A549 (cell line): ENCODE measurements around the gene ARHGEF3.

Source experiments
- CTCF ChIP-seq: fragments of >200 bp; sonication (Bioruptor Twin); formaldehyde crosslinking; IDR thresholded peaks from 3 replicates; pipeline ENCODE4 v1.5.1; 2016
- RAD21 ChIP-seq, 2 experiments: fragments of >200 bp in 1 of 2; sonication (Bioruptor Twin) in 1 of 2; formaldehyde crosslinking in 1 of 2; IDR thresholded peaks in 1 of 2; conservative IDR thresholded peaks in 1 of 2; 2 replicates in 1 of 2; 3 replicates in 1 of 2; pipeline ENCODE4 v1.6.1; 2012 to 2018; ENCODE audit warnings: inconsistent platforms in 1 of 2
- REST ChIP-seq: fragments of 200-600 bp; sonication (generic); IDR thresholded peaks from 2 replicates; pipeline ENCODE4 v1.6.1; 2016; ENCODE audit warnings: antibody characterized with exemption, mild to moderate bottlenecking, moderate library complexity
- RFX5 ChIP-seq: fragments of 450-650 bp; IDR thresholded peaks from 2 replicates; pipeline ENCODE4 v1.7.1; 2014; ENCODE audit warnings: antibody characterized with exemption, mild to moderate bottlenecking, moderate library complexity

GRCh38 chr3:56844536-56844935, 42.8 kb upstream of the ARHGEF3 start:
- no peak for TF ChIP-seq REST
- TF ChIP-seq CTCF: no peak
- TF ChIP-seq RAD21 (conservative IDR thresholded peaks at IDR 0.05 in 1 of 2, IDR thresholded peaks at IDR 0.05 in 1 of 2): no peak
- no peak for TF ChIP-seq RFX5
